ENCODE measurements around the gene IL1RL1. TPM values are rescaled to one million over a fixed set of nuclear protein-coding genes. Genes with fewer than 3 reads are reported as not detected.

IL1RL1 gene
- total RNA-seq, 2 experiments from 2014 or later = 0.09 to 0.20 TPM

GRCh38 chr2:102289129-102289528 is 22.2 kb upstream of the IL1RL1 start:
- Mint-ChIP-seq H3K36me3 (ENCODE audit: low read depth) (no peaks in the 10 kb centered on the region), H3K4me1 (ENCODE audit: low read depth) (peaks cover 15% of the 10 kb centered on the region), H3K27ac (no peak overlapping the region), H3K9me3 (no peaks in the 10 kb centered on the region), H3K4me3 (no peak overlapping the region), H3K27me3 (peaks cover 3% of the 10 kb centered on the region)
- TF ChIP-seq CTCF (IDR thresholded peaks at IDR 0.05) = no peak
- ATAC-seq (no peak), DNase-seq (no peak)
- intact Hi-C loops (cut with micrococcal nuclease) = no loop called here
- CTCF ChIA-PET = interaction anchor here (1.2 kb wide), 1 partner anchor 21 kb away, joined by 3 read pairs; no protein-coding TSS in a partner anchor
- POLR2A ChIA-PET = no interaction called here

- DNase-seq (no peak), ATAC-seq (no peak)
- Mint-ChIP-seq H3K9me3 (no peaks in the 10 kb centered on the region), H3K27ac (no peak overlapping the region), H3K27me3 (peaks cover 3% of the 10 kb centered on the region), H3K4me3 (no peak overlapping the region), H3K4me1 (ENCODE audit: low read depth) (peaks cover 25% of the 10 kb centered on the region), H3K36me3 (ENCODE audit: low read depth) (no peaks in the 10 kb centered on the region)
- no peak for TF ChIP-seq CTCF (IDR thresholded peaks at IDR 0.05)
- intact Hi-C loops (cut with micrococcal nuclease) = no loop called here
- ChIA-PET CTCF (interaction anchor here (0.8 to 2.9 kb wide), 6 partner anchors 11 to 407 kb away, joined by 3 to 17 read pairs (median 4); no protein-coding TSS in a partner anchor), POLR2A (interaction anchor here (0.8 kb wide), 1 partner anchor 11 kb away, joined by 3 read pairs; no protein-coding TSS in a partner anchor)
Measured at GRCh38 chr2:102290594-102290993, 20.8 kb upstream of the IL1RL1 start.

GRCh38 chr2:102291319-102292075 is 19.9 kb upstream of the IL1RL1 start:
- H3K36me3 Mint-ChIP-seq (ENCODE audit: low read depth) = no peaks in the 10 kb centered on the region
- H3K27ac Mint-ChIP-seq = no peak overlapping the region
- no peak for DNase-seq
- H3K4me3 Mint-ChIP-seq = no peak overlapping the region
- H3K27me3 Mint-ChIP-seq = peaks cover 3% of the 10 kb centered on the region
- ATAC-seq = no peak
- H3K4me1 Mint-ChIP-seq (ENCODE audit: low read depth) = peaks cover 33% of the 10 kb centered on the region
- POLR2A ChIA-PET = interaction anchor here (0.8 to 1.4 kb wide), 2 partner anchors 10 to 12 kb away, joined by 3 read pairs; no protein-coding TSS in a partner anchor
- no peaks in the 10 kb centered on the region for H3K9me3 Mint-ChIP-seq
- CTCF ChIA-PET = interaction anchor here (0.7 to 2.9 kb wide), 12 partner anchors 10 to 408 kb away, joined by 3 to 17 read pairs (median 3); partner anchors contain the start of gene IL18R1
- TF ChIP-seq CTCF (IDR thresholded peaks at IDR 0.05) = no peak
- intact Hi-C loops (cut with micrococcal nuclease) = no loop called here

GRCh38 chr2:102294802-102295489 is 16.4 kb upstream of the IL1RL1 start:
- Mint-ChIP-seq H3K27ac (peak overlapping the region; percentile 18), H3K27me3 (peaks cover 2% of the 10 kb centered on the region), H3K4me1 (ENCODE audit: low read depth) (peaks cover 43% of the 10 kb centered on the region), H3K36me3 (ENCODE audit: low read depth) (no peaks in the 10 kb centered on the region), H3K9me3 (no peaks in the 10 kb centered on the region), H3K4me3 (no peak overlapping the region)
- intact Hi-C loops (cut with micrococcal nuclease) = no loop called here
- DNase-seq (no peak), ATAC-seq (peak; percentile 76)
- CTCF ChIA-PET = interaction anchor here (0.8 to 1.9 kb wide), 6 partner anchors 41 to 179 kb away, joined by 3 to 8 read pairs (median 3); no protein-coding TSS in a partner anchor
- POLR2A ChIA-PET = interaction anchor here (1.3 kb wide), 1 partner anchor 32 kb away, joined by 5 read pairs; no protein-coding TSS in a partner anchor
- no peak for TF ChIP-seq CTCF (IDR thresholded peaks at IDR 0.05)
